ENCODE measurements around the gene LHFPL3.

The LHFPL3 gene

DNA sequence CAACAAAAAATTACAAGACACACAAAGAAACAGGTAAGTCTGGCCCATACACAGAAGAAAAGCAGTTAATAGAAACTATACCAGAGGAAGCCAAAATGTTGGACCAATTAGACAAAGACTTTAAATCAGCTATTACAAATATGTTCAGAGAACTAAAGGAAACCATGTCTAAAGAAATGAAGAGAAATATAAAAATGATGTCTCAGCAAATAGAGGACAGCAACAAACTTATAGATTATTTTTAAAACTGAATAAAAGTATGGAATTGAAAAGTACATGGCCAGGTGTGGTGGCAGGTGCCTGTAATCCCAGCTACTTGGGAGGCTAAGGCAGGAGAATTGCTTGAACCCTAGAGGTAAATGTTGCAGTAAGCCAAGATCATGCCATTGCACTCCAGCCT lies 58.5 kb downstream of the LHFPL3 start:
- Histone ChIP-seq H3K79me2 (ENCODE audit: insufficient read depth, low read length) (no peaks in the 10 kb centered on the region), H2AFZ (ENCODE audit: low read length) (no peak overlapping the region)

GRCh38 chr7:104388222-104388621 lies 59.8 kb downstream of the LHFPL3 start:
- Histone ChIP-seq H3K4me2 (ENCODE audit: low read length) (no peak overlapping the region), H3K4me1 (ENCODE audit: insufficient read depth, low read length, severe bottlenecking) (no peaks in the 10 kb centered on the region), H3K27me3 (ENCODE audit: insufficient read depth, low read length) (no peaks in the 10 kb centered on the region), H3F3A (ENCODE audit: insufficient read depth, low read length) (no peaks in the 10 kb centered on the region), H3K9me2 (ENCODE audit: low read depth, low read length) (no peaks in the 10 kb centered on the region), H3K36me3 (ENCODE audit: insufficient read depth, low read length) (no peaks in the 10 kb centered on the region), H2AFZ (ENCODE audit: low read length) (no peak overlapping the region), H3K79me2 (ENCODE audit: insufficient read depth, low read length) (no peaks in the 10 kb centered on the region), H3K9me3 (ENCODE audit: low read length) (0 out of 2 replicates have a peak, but pooled peaks cover 2% of the 10 kb centered on the region), H3K27ac (ENCODE audit: low read depth, low read length, poor library complexity, severe bottlenecking) (no peak overlapping the region), H3K4me3 (ENCODE audit: low read depth, low read length, poor library complexity, severe bottlenecking) (no peak overlapping the region), H4K20me1 (ENCODE audit: insufficient read depth, low read length) (no peaks in the 10 kb centered on the region), H3K9ac (ENCODE audit: low read length) (no peak overlapping the region)
- TF ChIP-seq, protein P1, sequence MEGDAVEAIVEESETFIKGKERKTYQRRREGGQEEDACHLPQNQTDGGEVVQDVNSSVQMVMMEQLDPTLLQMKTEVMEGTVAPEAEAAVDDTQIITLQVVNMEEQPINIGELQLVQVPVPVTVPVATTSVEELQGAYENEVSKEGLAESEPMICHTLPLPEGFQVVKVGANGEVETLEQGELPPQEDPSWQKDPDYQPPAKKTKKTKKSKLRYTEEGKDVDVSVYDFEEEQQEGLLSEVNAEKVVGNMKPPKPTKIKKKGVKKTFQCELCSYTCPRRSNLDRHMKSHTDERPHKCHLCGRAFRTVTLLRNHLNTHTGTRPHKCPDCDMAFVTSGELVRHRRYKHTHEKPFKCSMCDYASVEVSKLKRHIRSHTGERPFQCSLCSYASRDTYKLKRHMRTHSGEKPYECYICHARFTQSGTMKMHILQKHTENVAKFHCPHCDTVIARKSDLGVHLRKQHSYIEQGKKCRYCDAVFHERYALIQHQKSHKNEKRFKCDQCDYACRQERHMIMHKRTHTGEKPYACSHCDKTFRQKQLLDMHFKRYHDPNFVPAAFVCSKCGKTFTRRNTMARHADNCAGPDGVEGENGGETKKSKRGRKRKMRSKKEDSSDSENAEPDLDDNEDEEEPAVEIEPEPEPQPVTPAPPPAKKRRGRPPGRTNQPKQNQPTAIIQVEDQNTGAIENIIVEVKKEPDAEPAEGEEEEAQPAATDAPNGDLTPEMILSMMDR (IDR thresholded peaks at IDR 0.05; ENCODE audit: low read length), result no peak
- TF ChIP-seq EZH2 (IDR thresholded peaks at IDR 0.05; ENCODE audit: borderline replicate concordance, low read length), result no peak

More for the DNA sequence above, 58.5 kb downstream of the LHFPL3 start:
- Histone ChIP-seq H3K4me2 (ENCODE audit: low read length) (no peak overlapping the region), H3K4me3 (ENCODE audit: low read depth, low read length, poor library complexity, severe bottlenecking) (no peak overlapping the region), H3K27ac (ENCODE audit: low read depth, low read length, poor library complexity, severe bottlenecking) (no peak overlapping the region), H3K9ac (ENCODE audit: low read length) (no peak overlapping the region), H3K9me2 (ENCODE audit: low read depth, low read length) (no peaks in the 10 kb centered on the region), H3K27me3 (ENCODE audit: insufficient read depth, low read length) (no peaks in the 10 kb centered on the region), H3K36me3 (ENCODE audit: insufficient read depth, low read length) (no peaks in the 10 kb centered on the region), H3F3A (ENCODE audit: insufficient read depth, low read length) (no peaks in the 10 kb centered on the region), H3K9me3 (ENCODE audit: low read length) (0 out of 2 replicates have a peak, but pooled peaks cover 2% of the 10 kb centered on the region), H4K20me1 (ENCODE audit: insufficient read depth, low read length) (no peaks in the 10 kb centered on the region), H3K4me1 (ENCODE audit: insufficient read depth, low read length, severe bottlenecking) (no peaks in the 10 kb centered on the region)
- no peak for TF ChIP-seq EZH2 (IDR thresholded peaks at IDR 0.05; ENCODE audit: borderline replicate concordance, low read length)
- TF ChIP-seq, protein P1 (IDR thresholded peaks at IDR 0.05; ENCODE audit: low read length), result no peak

DNA sequence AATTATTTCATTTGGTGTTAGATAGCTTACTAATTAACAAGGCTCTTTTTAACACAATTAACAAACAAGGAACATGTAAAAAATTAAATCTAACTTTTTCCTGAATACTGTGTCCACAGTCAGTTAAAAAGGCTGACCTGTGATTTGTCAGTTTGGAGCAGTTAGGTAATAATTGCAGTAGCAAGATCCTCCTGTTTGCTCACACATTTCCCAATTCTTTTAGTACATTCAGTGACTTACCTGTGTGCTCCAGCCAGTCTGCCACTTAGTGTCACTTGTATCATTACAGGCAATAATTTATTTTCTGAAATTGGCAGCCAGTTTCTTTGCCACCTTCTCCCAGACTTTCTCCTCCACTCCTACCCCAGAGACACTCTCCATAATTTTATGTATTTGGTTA lies 66.8 kb downstream of the LHFPL3 start:
- H3K4me2 ChIP-seq (ENCODE audit: low read length), result no peak overlapping the region
- 0 out of 2 replicates have a peak, but pooled peaks cover 2% of the 10 kb centered on the region for H3K9me3 ChIP-seq (ENCODE audit: low read length)
- H3K27me3 ChIP-seq (ENCODE audit: insufficient read depth, low read length), result no peaks in the 10 kb centered on the region
- no peak overlapping the region for H3K4me3 ChIP-seq (ENCODE audit: low read depth, low read length, poor library complexity, severe bottlenecking)
- no peak overlapping the region for H3K9ac ChIP-seq (ENCODE audit: low read length)
- no peaks in the 10 kb centered on the region for H3K36me3 ChIP-seq (ENCODE audit: insufficient read depth, low read length)
- TF ChIP-seq, protein P1 (IDR thresholded peaks at IDR 0.05; ENCODE audit: low read length), result no peak
- TF ChIP-seq EZH2 (IDR thresholded peaks at IDR 0.05; ENCODE audit: borderline replicate concordance, low read length), result no peak
- H3K79me2 ChIP-seq (ENCODE audit: insufficient read depth, low read length), result no peaks in the 10 kb centered on the region
- H3K9me2 ChIP-seq (ENCODE audit: low read depth, low read length), result no peaks in the 10 kb centered on the region
- no peak overlapping the region for H2AFZ ChIP-seq (ENCODE audit: low read length)
- no peaks in the 10 kb centered on the region for H3F3A ChIP-seq (ENCODE audit: insufficient read depth, low read length)
- H3K27ac ChIP-seq (ENCODE audit: low read depth, low read length, poor library complexity, severe bottlenecking), result no peak overlapping the region
- H3K4me1 ChIP-seq (ENCODE audit: insufficient read depth, low read length, severe bottlenecking), result no peaks in the 10 kb centered on the region
- H4K20me1 ChIP-seq (ENCODE audit: insufficient read depth, low read length), result no peaks in the 10 kb centered on the region

Measured in OCI-LY1 (cell line).